K562 (cell line): ENCODE measurements around the gene VCX3A. TPM values are rescaled to one million over a fixed set of nuclear protein-coding genes. Genes with fewer than 3 reads are reported as not detected.

Experiments
- MCM7 ChIP-seq, 2 experiments: fragments of 450-650 bp; IDR thresholded peaks; 2 replicates each; pipeline ENCODE4 v1.6.1; 2016 to 2018
- MLLT1 ChIP-seq, 2 experiments: fragments of 450-650 bp; IDR thresholded peaks; 2 replicates each; pipeline ENCODE4 v1.6.1; 2016
- ZNF318 ChIP-seq, 2 experiments: fragments of 450-650 bp; IDR thresholded peaks; 2 replicates each; pipeline ENCODE4 v1.6.1; 2016; ENCODE audit warnings: mild to moderate bottlenecking in 2 of 2, borderline replicate concordance in 1 of 2, low read depth in 1 of 2, moderate library complexity in 1 of 2
- polyA plus RNA-seq, 8 experiments: library from polyadenylated mRNA; depleted of rRNA in 4 of 8; stranded (reverse) in 5 of 8; unstranded in 3 of 8; fragments of >200 nt; fragmentation: Nextera tagmentation in 2 of 8; fragmentation: Illumina TruSeq in 1 of 8; extraction: Ambion mirVana in 2 of 8; extraction: Trizol in 1 of 8; gene quantifications; 2 replicates each; pipeline versions ENCODE4 v1.2.1 to v1.2.3, GENCODE V29; 2011 to 2014; ENCODE audit warnings: inconsistent platforms in 1 of 8, missing spikeins in 1 of 8
- total RNA-seq, 7 experiments: library from RNA; depleted of rRNA in 6 of 7; stranded (reverse); fragments of >200 nt in 6 of 7; fragmentation: Illumina TruSeq in 2 of 7; extraction: Trizol in 2 of 7; gene quantifications; 2 replicates each; pipeline versions ENCODE4 v1.2.1 to v1.2.3, GENCODE V29; 2011 to 2021; ENCODE audit warnings: low replicate concordance in 1 of 7

VCX3A gene
- total and polyA plus RNA-seq, 9 of the 15 experiments (the other 6 are each of a cell fraction or from before 2014, with no cell fraction given) = 0.08 to 64.5 (median 9.2) TPM

GRCh38 chrX:6558979-6559378 lies 24.1 kb upstream of the VCX3A start (continued):
- TF ChIP-seq MLLT1 (IDR thresholded peaks at IDR 0.05) (no peak), ZNF318 (IDR thresholded peaks at IDR 0.05; ENCODE audit: borderline replicate concordance in 1 of 2, low read depth in 1 of 2) (no peak), MCM7 (IDR thresholded peaks at IDR 0.05) (no peak)
- TF ChIP-seq, all 486 proteins: peak for 0
